ENCODE data around the gene CASTOR1.

The CASTOR1 gene

DNA sequence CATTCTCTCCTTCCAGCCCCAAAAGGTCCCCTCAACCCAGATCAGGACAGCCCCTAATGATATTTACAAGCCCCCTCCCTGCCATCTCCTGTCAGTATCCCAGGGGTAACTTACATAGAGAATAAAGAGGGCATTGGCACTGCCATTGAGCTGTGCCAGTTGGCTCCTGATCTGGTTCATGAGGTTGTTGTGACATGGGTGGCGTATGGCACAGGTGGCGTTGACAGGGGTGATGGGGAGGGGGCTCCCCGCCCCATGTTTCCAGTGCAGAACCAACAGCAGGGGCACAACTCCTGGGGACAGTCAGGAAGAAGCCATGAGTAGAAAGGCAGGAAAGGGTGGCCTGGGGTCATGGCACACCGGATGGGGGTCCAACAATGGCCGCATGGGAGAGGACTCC is 44.7 kb downstream of the CASTOR1 start:
- H3K9me3 Mint-ChIP-seq, result no peaks in the 10 kb centered on the region
- peak overlapping the region; percentile 96 to 100 for H3K4me3 Mint-ChIP-seq
- H3K27ac Mint-ChIP-seq, result peak overlapping the region; percentile 97 to 99
- H3K27me3 Mint-ChIP-seq, result no peaks in the 10 kb centered on the region
- H3K4me1 Mint-ChIP-seq, result peaks cover 92% of the 10 kb centered on the region
- no peak for ATAC-seq
- DNase-seq, result no peak

DNA sequence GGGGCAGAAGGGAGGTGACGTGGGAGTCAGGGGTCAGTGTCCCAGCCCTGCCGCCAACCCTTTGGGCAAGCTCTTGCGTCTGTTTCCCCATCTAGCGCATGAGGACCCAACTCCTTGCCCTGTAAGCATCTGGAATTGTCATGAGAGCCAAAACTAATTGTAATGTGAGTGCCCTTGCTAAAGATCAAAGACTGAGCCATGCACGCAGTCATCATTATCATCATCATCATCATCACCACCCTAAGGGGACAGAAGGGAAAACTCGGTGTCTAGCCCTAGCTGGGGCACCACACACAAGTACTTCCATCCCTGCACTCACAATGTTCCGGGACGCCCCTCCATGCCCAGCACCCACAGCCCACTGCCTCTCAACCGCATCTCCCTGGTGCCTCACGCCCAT is 45.2 kb downstream of the CASTOR1 start:
- Mint-ChIP-seq H3K27me3 (no peaks in the 10 kb centered on the region), H3K4me3 (peak overlapping the region; percentile 96 to 100), H3K27ac (peak overlapping the region; percentile 21 to 97), H3K4me1 (peaks cover 91% of the 10 kb centered on the region), H3K9me3 (no peaks in the 10 kb centered on the region)
- DNase-seq (no peak), ATAC-seq (no peak)

DNA sequence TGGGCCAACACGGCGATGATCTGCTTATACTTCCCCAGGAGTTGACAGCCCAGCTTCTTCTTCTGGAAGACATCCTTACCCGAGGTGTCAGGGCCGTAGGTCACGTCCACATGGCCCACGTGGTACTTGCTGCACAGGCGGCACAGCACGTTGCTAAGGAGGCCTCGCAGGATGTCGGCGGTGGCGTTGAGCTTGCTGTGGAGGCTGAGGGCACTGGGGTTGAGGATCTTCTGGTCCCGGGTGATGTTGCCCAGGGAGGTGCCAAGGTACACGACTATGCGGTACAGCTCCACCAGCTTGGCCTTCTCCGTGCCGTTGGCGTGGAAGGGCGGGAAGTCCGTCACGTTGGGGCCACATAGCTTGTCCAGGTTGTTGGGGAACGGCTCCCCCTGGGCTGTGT is 45.6 kb downstream of the CASTOR1 start:
- Mint-ChIP-seq H3K27me3 (no peaks in the 10 kb centered on the region), H3K27ac (peak overlapping the region; percentile 84 to 85), H3K4me1 (peaks cover 91% of the 10 kb centered on the region), H3K4me3 (peak overlapping the region; percentile 96 to 100), H3K9me3 (no peaks in the 10 kb centered on the region)
- ATAC-seq (no peak), DNase-seq (no peak)

DNA sequence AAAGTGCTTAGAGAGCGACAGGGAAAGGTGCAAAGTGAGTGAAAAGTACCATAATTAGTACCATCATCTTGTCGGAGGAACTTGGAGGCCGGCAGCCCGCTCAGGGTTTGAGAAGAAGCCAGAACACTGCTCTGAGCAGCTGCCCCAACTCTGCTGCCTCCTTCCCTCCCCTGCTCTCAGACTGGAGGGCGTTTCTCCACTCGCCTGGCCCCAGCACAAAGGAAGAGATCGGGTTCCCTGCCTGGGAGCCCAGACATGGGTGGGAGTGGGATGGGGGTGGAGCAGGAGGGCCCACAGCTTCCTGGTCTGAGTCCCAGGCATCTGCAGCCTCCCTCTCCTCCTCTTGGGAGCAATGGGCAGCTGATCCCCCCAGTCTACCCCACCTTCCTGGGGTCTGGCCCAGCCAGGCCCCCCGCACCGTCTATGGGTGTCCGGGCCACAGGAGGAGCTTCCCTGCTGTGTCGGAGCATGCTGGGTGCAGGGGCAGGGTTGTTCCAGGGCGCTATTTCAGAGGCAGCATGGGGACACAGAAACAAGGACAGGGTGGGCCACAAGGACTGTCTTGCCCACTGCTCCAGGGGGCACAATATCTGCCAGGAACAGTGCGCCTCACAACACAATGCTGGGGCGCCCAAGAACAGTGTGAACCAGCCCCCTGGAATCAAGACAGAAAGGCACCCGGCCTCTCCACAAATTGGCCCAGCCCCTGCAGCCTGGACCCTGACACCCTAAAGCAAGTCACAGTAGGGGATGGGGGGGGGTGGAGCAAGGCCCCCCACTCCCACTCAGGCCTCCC is 47.5 kb downstream of the CASTOR1 start:
- ATAC-seq (no peak), DNase-seq (no peak)
- Mint-ChIP-seq H3K9me3 (no peaks in the 10 kb centered on the region), H3K4me1 (peaks cover 88% of the 10 kb centered on the region), H3K4me3 (peak overlapping the region; percentile 96 to 100), H3K27me3 (no peaks in the 10 kb centered on the region), H3K27ac (peak overlapping the region; percentile 29 to 66)

DNA sequence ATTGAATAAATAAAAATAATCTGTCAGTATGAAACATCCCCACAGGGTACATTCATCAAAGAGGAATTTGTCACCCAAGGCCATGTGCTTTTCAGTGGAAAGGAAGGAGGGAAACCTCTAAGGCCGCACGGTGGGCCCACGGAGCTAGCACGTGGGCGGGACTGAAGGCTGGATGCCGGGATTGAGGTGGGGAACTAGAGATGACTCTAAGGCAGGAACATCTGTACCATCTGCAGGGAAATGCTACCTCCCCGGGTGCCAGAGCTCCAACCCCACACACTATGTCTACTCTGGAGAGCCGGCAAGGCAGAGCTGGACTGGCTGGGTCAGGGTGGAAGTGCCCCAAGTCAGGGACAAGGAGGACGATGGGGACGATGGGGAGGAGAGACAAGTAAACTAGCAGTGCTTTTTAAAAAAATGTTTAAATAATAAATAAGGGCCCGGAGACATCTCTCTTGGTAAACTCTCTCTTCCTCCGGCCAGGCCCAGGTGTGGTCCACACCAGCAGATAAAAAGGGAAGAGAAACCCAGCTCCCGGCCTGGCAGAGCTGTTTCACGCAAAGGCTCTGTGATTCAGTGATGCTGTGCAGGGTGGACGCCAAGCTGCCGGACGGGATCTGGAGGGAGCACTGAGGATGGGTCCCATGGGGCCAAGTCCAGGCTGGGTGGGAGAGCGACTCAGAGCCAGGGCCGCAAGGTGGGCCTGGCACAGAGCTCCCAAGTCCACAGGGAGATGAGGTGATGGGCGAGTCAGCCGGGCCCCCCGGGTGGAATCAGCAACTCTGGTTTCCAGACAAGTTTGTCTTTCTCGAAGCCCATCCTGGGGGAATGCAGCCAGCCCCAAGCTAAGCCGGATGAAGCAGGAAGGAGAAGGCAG is 48.5 kb downstream of the CASTOR1 start:
- no peaks in the 10 kb centered on the region for H3K9me3 Mint-ChIP-seq
- H3K27me3 Mint-ChIP-seq, result no peaks in the 10 kb centered on the region
- peaks cover 89% of the 10 kb centered on the region for H3K4me1 Mint-ChIP-seq
- ATAC-seq (no peak), DNase-seq (no peak)
- peak overlapping the region in 1 of 2 donors; percentile 23 for H3K27ac Mint-ChIP-seq
- H3K4me3 Mint-ChIP-seq, result peak overlapping the region in 1 of 2 donors; percentile 19

DNA sequence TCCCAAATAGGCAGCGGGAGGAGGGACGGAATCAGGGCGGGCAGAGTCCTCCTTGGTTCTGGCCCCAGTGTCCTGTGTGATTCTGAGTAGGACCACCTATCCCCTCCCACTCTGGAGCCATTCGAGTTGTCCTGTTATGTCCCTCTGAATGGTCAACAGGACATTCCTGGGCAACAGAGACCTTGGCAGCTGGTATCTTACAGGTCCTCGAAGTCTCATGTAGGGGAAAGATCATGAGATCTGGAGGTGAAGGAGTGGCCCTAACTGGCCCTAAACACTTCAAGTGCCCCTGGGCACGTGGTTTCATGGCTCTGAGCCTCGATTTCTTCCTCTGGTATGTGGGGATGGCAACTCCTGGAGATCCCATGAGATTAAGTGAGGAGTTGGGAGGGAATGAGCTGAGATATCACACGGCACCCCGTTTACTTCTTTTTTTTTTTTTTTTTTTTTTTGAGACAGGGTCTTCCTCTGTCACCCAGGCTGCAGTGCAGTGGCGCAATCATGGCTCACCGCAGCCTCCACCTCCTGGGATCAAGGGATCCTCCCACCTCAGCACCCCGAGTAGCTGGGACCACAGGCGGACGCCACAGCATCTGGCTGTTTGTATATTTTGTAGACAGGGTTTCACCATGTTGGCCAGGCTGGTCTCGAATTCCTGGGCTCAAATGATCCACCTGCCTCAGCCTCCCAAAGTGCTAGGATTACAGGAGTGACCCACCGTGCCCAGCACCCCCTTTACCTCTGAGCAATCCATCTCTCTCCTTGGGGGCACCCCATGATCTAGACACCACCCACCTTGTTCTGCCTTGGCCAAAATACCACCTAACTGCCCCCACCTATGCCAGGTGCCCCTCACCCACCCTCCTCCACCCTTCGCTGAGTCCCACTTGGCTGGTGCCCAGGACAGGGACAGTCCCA is 49.6 kb downstream of the CASTOR1 start:
- H3K9me3 Mint-ChIP-seq, result no peaks in the 10 kb centered on the region
- ATAC-seq (peak; percentile 21), DNase-seq (peak in 1 of 2 donors; percentile 45)
- H3K27ac Mint-ChIP-seq, result peak overlapping the region; percentile 27 to 70
- H3K4me1 Mint-ChIP-seq, result peaks cover 89% of the 10 kb centered on the region
- no peak overlapping the region for H3K4me3 Mint-ChIP-seq
- H3K27me3 Mint-ChIP-seq, result no peaks in the 10 kb centered on the region

DNA sequence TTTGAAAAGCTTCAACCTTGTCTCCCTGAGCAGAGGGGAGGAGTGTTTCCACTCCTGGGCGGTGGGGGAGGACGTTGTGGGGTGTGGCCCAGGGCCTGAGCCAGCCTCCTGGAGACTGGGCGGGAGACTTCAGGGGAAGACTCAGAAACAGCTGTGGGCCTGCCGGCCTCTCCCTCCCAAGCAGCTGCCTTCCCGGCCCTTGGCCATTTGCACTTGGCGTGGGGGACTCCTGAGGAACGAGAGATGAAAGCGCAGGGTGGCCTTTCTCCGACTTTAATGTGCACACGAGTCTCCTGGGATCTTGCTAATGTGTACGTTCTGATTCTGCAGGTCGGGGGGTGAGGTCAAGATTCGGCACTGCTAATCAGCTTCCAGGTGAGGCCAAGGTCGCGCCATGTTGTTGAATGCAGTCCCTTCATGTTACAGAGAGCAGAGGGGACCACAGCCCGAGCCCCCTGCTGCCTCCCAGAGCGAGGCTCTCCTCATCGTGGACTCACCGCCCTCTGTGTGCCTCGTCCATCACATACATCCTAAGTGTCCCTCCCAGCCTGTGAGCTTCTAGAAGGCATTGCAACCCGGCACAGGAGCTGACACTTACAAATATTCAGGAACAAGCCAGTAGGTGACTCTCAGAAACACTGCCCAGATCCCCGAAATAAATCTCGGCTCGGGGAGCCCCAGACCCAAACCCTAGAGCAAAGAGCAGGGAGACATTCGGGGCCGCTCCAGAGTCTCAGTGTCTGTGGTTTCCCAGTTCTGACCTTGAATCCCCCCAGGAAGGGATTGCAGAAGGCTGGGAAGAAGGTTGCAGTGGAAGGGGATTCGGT is 50.4 kb downstream of the CASTOR1 start:
- H3K4me3 Mint-ChIP-seq, result no peak overlapping the region
- no peaks in the 10 kb centered on the region for H3K27me3 Mint-ChIP-seq
- peak in 1 of 2 donors; percentile 49 for DNase-seq
- H3K4me1 Mint-ChIP-seq, result peaks cover 83% of the 10 kb centered on the region
- no peaks in the 10 kb centered on the region for H3K9me3 Mint-ChIP-seq
- H3K27ac Mint-ChIP-seq, result peak overlapping the region in 1 of 2 donors; percentile 13
- ATAC-seq, result peak; percentile 46

DNA sequence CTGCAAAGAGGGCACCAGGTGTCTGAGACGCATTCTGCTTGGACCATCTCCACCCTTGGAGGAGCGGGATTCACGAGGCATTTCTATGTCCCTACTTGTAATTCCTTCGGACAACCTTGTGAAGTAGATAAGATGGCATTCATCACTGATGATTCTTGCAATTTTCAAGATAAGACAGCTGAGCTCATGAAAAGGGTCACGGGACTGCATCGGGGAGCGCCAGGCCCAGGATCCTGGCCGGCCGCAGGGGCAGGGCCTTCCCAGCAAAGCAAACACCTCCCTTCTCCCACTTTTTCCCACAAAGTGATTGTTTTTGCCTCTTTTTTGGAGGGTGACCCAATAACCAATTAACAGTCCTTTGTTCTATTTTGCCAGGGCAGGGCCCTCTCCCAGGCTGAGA is 51.2 kb downstream of the CASTOR1 start:
- Mint-ChIP-seq H3K4me3 (no peak overlapping the region), H3K4me1 (peaks cover 76% of the 10 kb centered on the region), H3K27me3 (no peaks in the 10 kb centered on the region), H3K27ac (no peak overlapping the region), H3K9me3 (no peaks in the 10 kb centered on the region)
- DNase-seq, result no peak
- ATAC-seq, result no peak

DNA sequence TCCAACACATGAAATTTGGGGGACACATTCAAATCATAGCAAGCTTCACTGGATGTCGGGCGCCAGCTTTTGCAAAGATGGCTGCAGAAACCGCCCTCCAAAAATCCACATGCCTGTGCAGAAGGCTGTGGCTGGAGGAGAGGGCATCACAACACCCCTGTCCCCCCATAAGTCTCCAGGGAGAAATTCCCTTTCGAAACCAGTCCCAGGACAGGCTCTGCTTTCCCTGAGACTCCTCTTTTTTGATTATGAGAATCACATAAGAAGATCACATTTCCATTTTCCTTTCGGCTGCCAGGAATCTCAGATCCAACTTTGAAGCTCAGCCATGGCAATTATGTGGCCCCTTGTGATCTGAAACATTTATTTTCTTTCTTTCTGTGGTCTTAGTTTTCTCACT is 52.4 kb downstream of the CASTOR1 start:
- Mint-ChIP-seq H3K27me3 (no peaks in the 10 kb centered on the region), H3K4me1 (peaks cover 67% of the 10 kb centered on the region), H3K27ac (no peak overlapping the region), H3K9me3 (no peaks in the 10 kb centered on the region), H3K4me3 (no peak overlapping the region)
- no peak for DNase-seq
- no peak for ATAC-seq

DNA sequence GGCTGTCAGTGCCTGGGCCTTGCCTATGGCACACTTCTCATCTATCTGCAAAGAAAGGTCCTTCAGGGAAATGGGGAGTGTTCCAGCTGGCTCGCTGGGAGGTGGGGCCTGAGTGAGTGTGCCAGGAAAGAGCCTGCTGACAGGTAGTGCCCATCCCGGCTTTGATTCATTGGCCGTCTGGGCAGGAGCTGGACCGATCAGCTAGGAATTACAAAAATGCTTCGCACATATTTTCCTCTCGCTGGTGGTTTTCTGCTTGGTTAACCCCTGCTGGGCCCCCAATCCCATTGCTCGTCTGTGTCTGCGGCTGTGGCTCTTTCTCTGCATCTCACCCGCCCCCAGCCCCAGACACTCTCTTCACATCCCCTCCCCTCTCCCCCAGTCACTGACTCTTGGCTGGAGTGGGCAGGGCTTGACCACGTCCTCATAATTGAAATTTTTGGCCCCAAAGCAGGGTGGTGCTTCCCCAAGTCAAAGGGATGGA is 53.6 kb downstream of the CASTOR1 start:
- no peaks in the 10 kb centered on the region for H3K27me3 Mint-ChIP-seq
- H3K4me3 Mint-ChIP-seq, result no peak overlapping the region

More for the DNA sequence above, 53.6 kb downstream of the CASTOR1 start:
- Mint-ChIP-seq H3K4me1 (peaks cover 57% of the 10 kb centered on the region), H3K9me3 (no peaks in the 10 kb centered on the region), H3K27ac (no peak overlapping the region)
- ATAC-seq (no peak), DNase-seq (no peak)

Measured in stimulated activated naive CD8-positive, alpha-beta T cell treated with anti-CD3 and anti-CD28 coated beads, Interleukin-15, amount 100 ng/mL, for 72 hours (primary cell).